BLaER1 treated with 17β-estradiol and CSF1 and Interleukin-3, amounts not matched to agents 10 nM and 100 nM (cell line): ENCODE data around the gene GPR89B.
"Not testable (repeated sequence)": the region's sequence is repeated elsewhere in the genome, so short reads cannot be mapped to it uniquely, and the experiment has no call there.

Experiments
- H3K27ac ChIP-seq, 11 experiments: shearing (Covaris generic); formaldehyde crosslinking; 2 replicates each; pipeline ENCODE4 v1.8.1; 2022
- H3K27me3 ChIP-seq, 11 experiments: shearing (Covaris generic); formaldehyde crosslinking; 2 replicates each; pipeline ENCODE4 v1.8.1; 2022
- H3K36me3 ChIP-seq, 11 experiments: shearing (Covaris generic); formaldehyde crosslinking; 2 replicates each; pipeline ENCODE4 v1.8.1; 2022
- H3K4me1 ChIP-seq, 10 experiments: shearing (Covaris generic); formaldehyde crosslinking; 2 replicates each; pipeline ENCODE4 v1.8.1; 2022
- H3K4me2 ChIP-seq, 11 experiments: shearing (Covaris generic); formaldehyde crosslinking; 2 replicates each; pipeline ENCODE4 v1.8.1; 2022
- H3K4me3 ChIP-seq, 10 experiments: shearing (Covaris generic); formaldehyde crosslinking; 2 replicates each; pipeline ENCODE4 v1.8.1; 2022
- H3K9ac ChIP-seq, 11 experiments: shearing (Covaris generic); formaldehyde crosslinking; 2 replicates each; pipeline ENCODE4 v1.8.1; 2022
- H3K9me3 ChIP-seq, 11 experiments: shearing (Covaris generic); formaldehyde crosslinking; replicated peaks in 1 of 11; 2 replicates each; pipeline ENCODE4 v1.8.1; 2022
- H4K20me1 ChIP-seq, 11 experiments: shearing (Covaris generic); formaldehyde crosslinking; 2 replicates each; pipeline ENCODE4 v1.8.1; 2022
- Cebpa-rat ChIP-seq, 11 experiments: shearing (Covaris generic); IDR thresholded peaks; 2 replicates each; pipeline ENCODE4 v1.8.1; 2022

Gene GPR89B

DNA sequence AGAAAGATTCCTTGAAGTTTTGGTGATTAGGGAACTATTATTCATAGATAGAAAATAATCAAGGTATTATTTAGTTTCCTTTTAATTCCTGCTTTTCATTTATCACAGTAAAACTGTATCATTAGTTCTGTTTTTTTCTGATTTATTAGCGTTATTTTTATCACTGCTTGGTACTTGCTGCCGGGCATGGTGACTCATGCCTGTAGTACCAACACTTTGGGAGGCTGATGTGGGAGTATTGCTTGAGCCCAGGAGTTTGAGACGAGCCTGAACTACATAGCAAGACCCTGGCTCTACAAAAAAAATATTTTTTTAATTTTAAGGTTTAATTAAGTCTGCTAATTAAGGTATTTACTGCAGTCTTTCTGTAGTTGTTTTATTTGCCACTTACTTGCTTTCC is 59.7 kb downstream of the GPR89B start:
- H3K27me3 ChIP-seq, H3K9ac ChIP-seq, H3K4me2 ChIP-seq: not testable (repeated sequence)

DNA sequence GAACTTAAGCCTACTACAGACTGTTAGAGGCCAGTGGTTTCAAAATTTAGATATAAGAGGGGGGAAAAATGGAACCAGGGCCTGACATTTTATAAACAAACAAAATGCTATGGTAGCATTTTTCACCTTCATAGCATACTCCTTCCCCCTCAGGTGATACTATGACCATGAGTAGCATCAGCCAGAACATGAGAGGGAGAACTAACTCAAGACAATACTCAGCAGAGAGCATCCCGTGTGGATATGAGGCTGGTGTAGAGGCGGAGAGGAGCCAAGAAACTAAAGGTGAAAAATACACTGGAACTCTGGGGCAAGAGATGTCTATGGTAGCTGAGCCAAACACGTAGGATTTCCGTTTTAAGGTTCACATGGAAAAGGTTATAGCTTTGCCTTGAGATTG is 64.7 kb downstream of the GPR89B start:
- peak overlapping the region in 5 of 11 experiments; percentile 30 to 51 (median 35); a peak in 3 of 22 replicates for H3K4me2 ChIP-seq
- not testable (repeated sequence) for H3K27ac ChIP-seq, H3K27me3 ChIP-seq, H3K36me3 ChIP-seq, H3K4me3 ChIP-seq, H3K9me3 ChIP-seq, H3K9ac ChIP-seq, H4K20me1 ChIP-seq
- peaks cover 0 to 10% (median 4%) of the 10 kb centered on the region in 10 experiments; a peak in 5 of 20 replicates for H3K4me1 ChIP-seq

More for the DNA sequence above, 59.7 kb downstream of the GPR89B start:
- not testable (repeated sequence) for H3K9me3 ChIP-seq, H3K36me3 ChIP-seq, H3K4me3 ChIP-seq, H3K27ac ChIP-seq, H3K4me1 ChIP-seq, H4K20me1 ChIP-seq

DNA sequence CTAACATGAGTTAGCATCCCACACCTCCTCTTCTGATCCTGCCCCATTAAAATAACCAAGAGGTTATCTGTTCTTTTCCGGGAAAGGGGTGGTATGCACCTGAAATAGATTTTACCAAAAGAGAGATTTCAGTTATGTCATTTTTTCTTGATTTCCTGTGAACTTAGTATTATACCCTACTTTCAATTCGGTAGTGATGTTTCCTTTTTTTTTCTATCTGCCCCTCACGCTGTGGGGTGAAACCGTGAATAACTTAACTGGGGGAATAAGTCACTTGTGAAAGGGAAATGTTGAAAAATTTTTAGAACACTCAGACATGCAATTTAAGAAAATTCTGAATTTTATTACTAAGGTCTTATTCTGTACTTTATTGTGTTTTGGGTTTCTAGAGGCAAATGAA is 65.2 kb downstream of the GPR89B start:
- H3K9ac ChIP-seq, H4K20me1 ChIP-seq, H3K36me3 ChIP-seq, H3K27me3 ChIP-seq, H3K4me3 ChIP-seq, H3K9me3 ChIP-seq, H3K27ac ChIP-seq: not testable (repeated sequence)
- peaks cover 0 to 10% (median 4%) of the 10 kb centered on the region in 10 experiments; a peak in 5 of 20 replicates for H3K4me1 ChIP-seq
- H3K4me2 ChIP-seq: peak overlapping the region in 5 of 11 experiments; percentile 30 to 51 (median 35); a peak in 4 of 22 replicates

DNA sequence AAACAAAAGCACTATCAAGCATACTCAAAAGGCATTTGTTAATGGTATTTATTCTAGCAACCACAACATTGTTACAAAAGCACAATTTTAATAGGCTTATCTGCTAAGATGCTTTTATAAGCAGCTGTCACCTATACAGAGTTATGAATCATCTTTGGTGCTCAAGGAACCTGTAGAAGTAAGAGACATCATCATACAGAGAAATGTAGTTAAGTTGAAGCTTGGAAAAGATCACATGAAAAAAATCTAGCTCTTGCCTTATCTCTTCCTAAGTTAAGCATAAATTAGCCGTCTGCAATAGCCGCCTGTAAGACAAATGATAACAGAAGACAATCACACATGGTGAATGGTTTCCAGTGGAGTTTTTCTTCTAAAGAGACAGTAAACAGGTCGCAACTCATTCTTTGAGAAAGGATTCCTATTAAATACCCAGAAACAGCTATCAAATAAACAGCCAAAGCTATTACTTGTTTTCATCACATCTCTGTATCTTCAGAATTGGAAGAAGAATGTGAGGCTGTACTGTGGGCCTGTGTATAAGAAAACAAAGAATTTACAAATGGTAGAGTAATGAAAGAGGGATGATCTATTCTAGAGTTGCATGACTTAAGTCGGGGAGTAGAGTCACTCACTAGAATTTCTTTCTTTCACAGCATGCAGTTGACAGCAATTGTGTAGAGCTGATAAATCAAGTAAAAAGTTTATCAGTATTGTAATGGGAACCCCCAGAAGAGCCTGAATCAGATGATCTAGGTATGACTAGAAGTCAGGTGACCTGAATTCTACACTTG is 65.8 kb downstream of the GPR89B start:
- not testable (repeated sequence) for H3K36me3 ChIP-seq, H3K27me3 ChIP-seq, H4K20me1 ChIP-seq, H3K4me3 ChIP-seq, H3K9ac ChIP-seq, H3K4me2 ChIP-seq, H3K27ac ChIP-seq, H3K9me3 ChIP-seq
- H3K4me1 ChIP-seq: peaks cover 0 to 10% (median 4%) of the 10 kb centered on the region in 10 experiments; a peak in 5 of 20 replicates

DNA sequence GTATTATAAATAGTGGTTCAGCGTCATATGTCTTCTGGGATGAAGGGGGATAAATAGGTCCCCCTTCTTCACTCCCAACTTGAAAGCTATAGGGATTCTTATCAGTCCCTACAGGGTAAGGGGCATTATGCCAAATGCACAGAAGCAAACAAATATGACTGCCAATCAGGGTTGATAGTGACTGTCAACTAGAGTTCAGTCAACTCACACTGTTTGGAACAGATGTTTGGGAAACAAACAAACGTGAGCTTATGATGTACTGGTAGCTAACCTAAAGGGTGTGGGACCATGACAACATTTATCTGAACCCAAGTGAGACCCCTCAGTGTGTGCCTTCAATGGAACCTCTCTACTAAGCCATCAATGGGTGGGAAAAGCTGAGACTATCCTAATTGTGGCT is 67.9 kb downstream of the GPR89B start:
- H3K36me3 ChIP-seq, H3K4me2 ChIP-seq, H3K9me3 ChIP-seq, H3K9ac ChIP-seq, H3K27ac ChIP-seq, H4K20me1 ChIP-seq, H3K27me3 ChIP-seq, H3K4me3 ChIP-seq: not testable (repeated sequence)
- peaks cover 0 to 10% (median 4%) of the 10 kb centered on the region in 10 experiments; a peak in 5 of 20 replicates for H3K4me1 ChIP-seq

DNA sequence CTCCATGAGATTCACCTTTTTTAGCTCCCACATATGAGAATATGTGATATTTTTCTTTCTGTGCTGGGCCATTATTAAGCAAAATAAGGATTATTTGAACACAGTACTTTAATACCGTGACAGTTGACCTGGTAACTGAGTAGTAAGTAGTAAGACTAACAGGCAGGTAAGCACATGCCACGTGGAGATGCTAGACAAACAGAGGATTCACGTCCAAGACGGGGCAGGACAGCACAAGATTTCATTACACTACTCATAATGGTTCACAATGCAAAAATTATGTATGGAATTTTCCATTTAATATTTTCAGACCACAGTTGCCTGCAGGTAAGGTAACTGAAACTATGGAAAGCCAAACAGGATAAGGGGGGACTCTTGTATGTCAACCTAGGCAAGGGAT is 79.5 kb downstream of the GPR89B start:
- not testable (repeated sequence) for H3K27me3 ChIP-seq

DNA sequence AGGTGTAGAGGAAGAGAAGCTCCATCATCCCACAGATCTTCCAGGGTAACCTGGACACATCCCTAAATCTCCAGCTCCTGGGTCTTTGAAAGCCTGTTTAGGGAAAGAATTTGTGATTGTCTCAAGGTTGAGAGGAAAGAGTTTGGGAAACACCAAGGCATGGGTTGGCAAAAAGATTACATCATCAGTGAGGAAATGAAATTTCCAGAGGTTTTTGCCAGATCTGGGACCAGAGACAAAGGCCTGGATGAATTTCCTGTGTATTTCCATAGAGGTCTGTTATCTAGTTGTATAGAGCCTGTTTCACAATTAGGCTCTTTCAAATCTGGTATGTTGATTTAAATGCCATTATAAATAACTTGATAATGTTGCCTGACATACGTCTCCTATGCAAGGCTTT is 82.3 kb downstream of the GPR89B start:
- no peaks in the 10 kb centered on the region for H4K20me1 ChIP-seq
- TF ChIP-seq Cebpa-rat (IDR thresholded peaks at IDR 0.05): no peak
- H3K27ac ChIP-seq: no peak overlapping the region
- peaks cover 0 to 4% (median 0%) of the 10 kb centered on the region in 11 experiments; a peak in 1 of 22 replicates for H3K36me3 ChIP-seq
- peaks cover 8 to 29% (median 23%) of the 10 kb centered on the region in 11 experiments; a peak in 20 of 22 replicates for H3K27me3 ChIP-seq
- peak overlapping the region in 4 of 11 experiments; percentile 2 to 62 (median 42); a peak in 5 of 22 replicates for H3K4me2 ChIP-seq
- peaks cover 0 to 11% (median 6%) of the 10 kb centered on the region in 10 experiments; a peak in 14 of 20 replicates for H3K4me1 ChIP-seq
- peaks cover 6 to 12% (median 9%) of the 10 kb centered on the region in 11 experiments; a peak in 18 of 22 replicates for H3K9me3 ChIP-seq
- no peak overlapping the region for H3K4me3 ChIP-seq
- H3K9ac ChIP-seq: no peak overlapping the region

More for the DNA sequence above, 79.5 kb downstream of the GPR89B start:
- H3K4me2 ChIP-seq, H3K4me3 ChIP-seq, H3K9me3 ChIP-seq, H3K27ac ChIP-seq, H4K20me1 ChIP-seq, H3K9ac ChIP-seq, H3K36me3 ChIP-seq: not testable (repeated sequence)
- peaks cover 0 to 11% (median 6%) of the 10 kb centered on the region in 10 experiments; a peak in 14 of 20 replicates for H3K4me1 ChIP-seq

DNA sequence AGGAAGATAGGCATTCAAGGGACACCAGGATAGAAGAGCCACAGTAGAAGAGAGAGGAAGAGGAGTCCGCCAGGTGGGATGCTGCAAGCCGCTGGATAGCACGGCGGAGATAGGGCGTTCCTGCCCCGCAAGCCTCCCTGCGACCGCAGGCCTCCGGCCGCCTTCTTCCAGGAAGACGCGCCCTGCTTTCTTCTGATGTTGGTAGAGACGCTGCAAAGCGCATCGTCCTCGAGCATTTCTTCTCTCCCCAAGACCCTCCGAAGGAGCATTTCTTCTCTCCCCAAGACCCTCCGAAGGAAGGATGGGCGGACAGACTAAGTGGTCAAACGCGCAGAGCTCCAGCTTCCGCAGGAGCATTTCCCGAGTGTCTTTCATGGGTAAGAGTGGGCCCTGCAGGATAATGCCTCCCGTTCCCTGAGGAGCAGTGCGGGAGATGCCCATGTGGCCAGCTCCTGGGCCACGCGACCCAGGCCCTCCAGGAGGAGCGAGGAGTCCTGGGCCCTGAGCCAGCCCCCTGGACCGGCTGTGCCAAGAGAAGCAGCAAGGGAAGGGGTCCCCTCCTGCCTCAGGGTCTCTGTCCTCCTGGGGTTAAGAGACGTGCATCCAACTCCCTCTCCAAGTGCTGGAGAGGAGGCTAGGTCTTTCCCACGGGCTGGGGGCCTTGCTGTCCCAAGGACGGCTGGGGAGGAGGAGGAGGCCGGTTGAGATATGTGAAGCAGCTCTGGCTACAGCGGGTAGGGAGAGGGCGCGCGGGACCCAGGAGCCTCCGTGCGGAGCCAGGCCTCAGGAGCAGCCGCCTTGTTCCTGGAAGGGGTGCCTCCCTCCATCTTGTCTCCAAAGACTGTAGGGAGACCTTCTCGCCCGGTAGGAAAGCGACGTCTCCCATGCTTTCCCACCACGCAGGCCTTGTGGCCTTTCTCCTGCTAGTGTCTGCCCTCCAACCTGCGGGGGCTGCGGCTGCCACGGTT is 85.2 kb downstream of the GPR89B start:
- H3K36me3 ChIP-seq, H3K27ac ChIP-seq, H4K20me1 ChIP-seq, H3K9ac ChIP-seq, H3K4me2 ChIP-seq, H3K4me3 ChIP-seq: not testable (repeated sequence)
- Histone ChIP-seq H3K4me1 (peaks cover 0 to 11% (median 6%) of the 10 kb centered on the region in 10 experiments; a peak in 14 of 20 replicates), H3K27me3 (peaks cover 8 to 29% (median 23%) of the 10 kb centered on the region in 11 experiments; a peak in 20 of 22 replicates), H3K9me3 (peaks cover 6 to 12% (median 9%) of the 10 kb centered on the region in 11 experiments; a peak in 18 of 22 replicates)

DNA sequence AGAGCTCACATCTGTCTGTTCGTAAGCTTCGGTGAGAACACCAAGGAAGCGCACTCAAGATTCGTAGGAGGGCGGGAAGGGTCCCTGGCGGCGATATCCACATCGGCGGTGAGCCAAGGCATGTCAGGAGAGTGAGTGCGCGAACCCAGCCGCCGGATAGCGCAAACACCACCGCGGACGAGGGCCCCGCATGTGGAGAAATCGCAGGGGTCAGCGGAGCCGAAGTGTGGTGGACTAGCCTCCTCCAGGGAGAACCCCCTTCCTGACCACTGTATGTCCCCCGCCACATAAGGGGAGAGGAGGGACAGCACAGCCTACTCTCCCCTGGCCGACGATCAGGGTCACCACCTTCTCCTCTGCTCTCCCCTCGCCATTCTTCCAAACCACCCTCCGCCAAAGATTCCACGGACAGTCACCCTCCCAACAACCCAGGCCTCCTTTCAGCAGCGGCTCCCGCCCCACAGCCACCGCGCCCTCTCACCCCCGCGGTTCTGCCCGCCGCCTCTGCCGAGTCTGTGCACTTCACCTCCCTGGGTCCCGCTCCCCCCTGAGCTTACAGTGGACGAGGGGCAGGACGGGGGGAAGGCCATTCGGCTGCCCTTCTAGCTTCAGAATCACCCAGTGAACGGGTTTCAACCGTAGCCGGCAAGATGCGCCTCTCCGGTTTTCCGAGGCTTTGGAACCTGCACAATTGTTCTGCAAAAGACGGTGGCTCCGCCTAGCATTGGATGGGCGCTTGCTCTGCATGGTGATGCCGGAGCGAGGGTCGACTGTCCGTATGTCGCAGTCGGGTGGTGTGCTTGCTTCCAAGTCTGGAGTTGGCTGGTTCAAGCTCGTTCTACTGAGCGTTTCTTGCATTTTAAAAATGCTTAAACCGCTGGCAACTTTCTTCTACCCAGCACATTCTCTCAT is 86.3 kb downstream of the GPR89B start:
- H3K4me2 ChIP-seq, H3K4me3 ChIP-seq, H3K9ac ChIP-seq: not testable (repeated sequence)

DNA sequence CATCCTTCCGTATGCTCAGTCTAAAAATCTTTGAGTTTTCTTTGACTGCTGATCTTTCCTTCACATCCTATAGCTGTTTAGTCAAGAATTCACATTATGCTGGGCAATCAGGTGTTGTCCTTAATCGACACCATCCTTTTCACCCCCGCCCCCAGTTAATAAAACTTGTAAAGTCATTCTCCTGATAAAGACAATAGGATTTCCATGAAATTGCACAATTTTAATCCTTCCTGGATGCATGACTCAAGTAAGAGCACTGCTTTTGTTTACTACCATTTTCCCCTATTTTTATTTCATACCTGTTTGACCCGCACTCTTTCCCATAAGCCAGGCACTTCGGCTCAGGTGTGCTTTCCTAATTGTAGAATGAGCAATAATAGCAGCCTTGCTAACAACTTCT is 96.7 kb downstream of the GPR89B start:
- not testable (repeated sequence) for H3K4me2 ChIP-seq, H3K9ac ChIP-seq, H3K27ac ChIP-seq, H3K9me3 ChIP-seq, H3K36me3 ChIP-seq, H3K4me3 ChIP-seq, H4K20me1 ChIP-seq, H3K4me1 ChIP-seq, H3K27me3 ChIP-seq

More for the DNA sequence above, 86.3 kb downstream of the GPR89B start:
- Histone ChIP-seq H3K4me1 (peaks cover 0 to 11% (median 6%) of the 10 kb centered on the region in 10 experiments; a peak in 14 of 20 replicates), H3K27me3 (peaks cover 8 to 29% (median 23%) of the 10 kb centered on the region in 11 experiments; a peak in 20 of 22 replicates), H3K9me3 (peaks cover 6 to 12% (median 9%) of the 10 kb centered on the region in 11 experiments; a peak in 18 of 22 replicates)
- not testable (repeated sequence) for H3K27ac ChIP-seq, H4K20me1 ChIP-seq, H3K36me3 ChIP-seq

DNA sequence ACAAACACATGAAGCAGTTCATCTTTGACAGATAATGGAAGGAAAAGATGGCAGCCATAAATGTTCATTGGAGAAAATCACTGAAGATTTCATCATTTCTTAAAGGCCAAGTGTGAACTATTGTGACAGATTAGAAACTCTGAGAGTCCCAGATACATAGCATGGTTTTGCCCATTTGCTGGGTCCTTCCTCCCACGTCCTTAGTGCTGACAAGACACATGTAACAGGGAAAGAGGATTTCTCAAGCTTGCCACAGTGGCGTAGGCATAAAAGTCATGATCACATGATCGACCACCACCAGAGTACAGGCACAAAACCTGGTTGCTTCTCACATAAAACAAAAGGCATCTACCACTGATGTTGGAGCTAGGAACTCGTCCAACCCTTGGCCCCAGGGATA is 98.8 kb downstream of the GPR89B start:
- not testable (repeated sequence) for H3K27me3 ChIP-seq, H3K4me3 ChIP-seq

DNA sequence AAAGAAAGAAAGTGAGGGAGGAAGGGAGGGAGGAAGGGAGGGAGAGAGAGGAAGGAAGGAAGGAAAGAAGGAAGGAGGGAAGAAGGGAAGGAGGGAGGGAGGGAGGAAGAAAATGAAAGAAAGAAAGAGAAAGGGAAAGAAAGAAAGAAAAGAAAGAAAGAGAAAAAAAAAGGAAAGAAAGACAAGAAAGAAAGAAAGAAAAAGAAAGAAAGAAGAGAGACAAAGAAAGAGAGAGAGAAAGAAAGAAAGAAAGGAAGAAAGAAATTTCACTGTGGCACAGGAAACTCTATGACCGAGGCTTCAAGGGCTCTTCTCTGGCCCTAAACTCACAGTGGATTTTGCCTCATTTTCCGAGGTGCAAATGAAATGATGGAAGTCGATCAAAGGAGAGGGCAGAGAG is 104.0 kb downstream of the GPR89B start:
- not testable (repeated sequence) for H3K36me3 ChIP-seq, H3K4me3 ChIP-seq

More for the DNA sequence above, 98.8 kb downstream of the GPR89B start:
- not testable (repeated sequence) for H3K27ac ChIP-seq, H3K9ac ChIP-seq, H3K36me3 ChIP-seq, H3K4me1 ChIP-seq, H4K20me1 ChIP-seq, H3K9me3 ChIP-seq, H3K4me2 ChIP-seq

More for the DNA sequence above, 104.0 kb downstream of the GPR89B start:
- not testable (repeated sequence) for H3K27ac ChIP-seq, H3K4me1 ChIP-seq, H3K4me2 ChIP-seq, H3K9ac ChIP-seq, H4K20me1 ChIP-seq, H3K9me3 ChIP-seq
- peaks cover 0 to 11% (median 8%) of the 10 kb centered on the region in 11 experiments; a peak in 17 of 22 replicates for H3K27me3 ChIP-seq
